HCT116 (cell line): ENCODE results near the gene C7orf33.

ENCODE experiments used
- CBX3 ChIP-seq: IDR thresholded peaks from 2 replicates; pipeline ENCODE4 v1.6.1; 2012; ENCODE audit warnings: low read depth
- EZH2phosphoT487 ChIP-seq: fragments of 200-600 bp; IDR thresholded peaks from 2 replicates; pipeline ENCODE4 v1.6.1; 2018; ENCODE audit warnings: antibody characterized with exemption, borderline replicate concordance
- POLR2A ChIP-seq: IDR thresholded peaks from 2 replicates; pipeline ENCODE4 v1.7.0; 2011; ENCODE audit warnings: borderline replicate concordance; ENCODE audit not compliant: insufficient read depth, insufficient read length; ENCODE audit errors: extremely low read depth
- SIN3A ChIP-seq: IDR thresholded peaks from 2 replicates; pipeline ENCODE4 v1.6.1; 2012; ENCODE audit warnings: low read depth
- TF ChIP-seq, protein P1 (sequence below), 3 experiments: fragments of 200-600 bp in 1 of 3; sonication (generic) in 1 of 3; IDR thresholded peaks in 2 of 3; conservative IDR thresholded peaks in 1 of 3; 2 replicates each; pipeline ENCODE4 v1.5.1; 2012 to 2017; ENCODE audit warnings: low read depth in 2 of 3, low read length in 2 of 3, antibody characterized with exemption in 1 of 3, borderline replicate concordance in 1 of 3, control low read depth in 1 of 3, mild to moderate bottlenecking in 1 of 3, mixed read lengths in 1 of 3, mixed run types in 1 of 3, moderate library complexity in 1 of 3; ENCODE audit not compliant: insufficient read depth in 1 of 3

DNA sequence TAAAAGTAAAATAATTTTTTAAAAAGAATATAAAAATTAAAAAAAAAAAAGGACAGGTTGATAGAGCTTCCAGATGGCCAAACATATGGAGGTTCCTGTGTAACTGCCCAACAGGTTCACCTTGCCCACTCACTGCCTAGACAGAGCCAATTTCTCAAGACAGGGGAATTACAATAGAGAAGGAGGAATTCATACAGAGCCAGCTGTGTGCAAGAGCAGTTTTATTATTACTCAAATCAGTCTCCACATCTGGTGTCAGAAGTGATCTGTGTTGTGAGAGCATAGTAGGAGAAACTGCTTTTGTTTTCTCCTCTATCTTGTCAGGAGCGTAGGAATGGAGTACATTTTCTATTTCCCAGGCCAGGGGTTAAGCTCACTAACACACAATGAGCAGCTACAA lies 31.0 kb downstream of the C7orf33 start:
- TF ChIP-seq, protein P1, sequence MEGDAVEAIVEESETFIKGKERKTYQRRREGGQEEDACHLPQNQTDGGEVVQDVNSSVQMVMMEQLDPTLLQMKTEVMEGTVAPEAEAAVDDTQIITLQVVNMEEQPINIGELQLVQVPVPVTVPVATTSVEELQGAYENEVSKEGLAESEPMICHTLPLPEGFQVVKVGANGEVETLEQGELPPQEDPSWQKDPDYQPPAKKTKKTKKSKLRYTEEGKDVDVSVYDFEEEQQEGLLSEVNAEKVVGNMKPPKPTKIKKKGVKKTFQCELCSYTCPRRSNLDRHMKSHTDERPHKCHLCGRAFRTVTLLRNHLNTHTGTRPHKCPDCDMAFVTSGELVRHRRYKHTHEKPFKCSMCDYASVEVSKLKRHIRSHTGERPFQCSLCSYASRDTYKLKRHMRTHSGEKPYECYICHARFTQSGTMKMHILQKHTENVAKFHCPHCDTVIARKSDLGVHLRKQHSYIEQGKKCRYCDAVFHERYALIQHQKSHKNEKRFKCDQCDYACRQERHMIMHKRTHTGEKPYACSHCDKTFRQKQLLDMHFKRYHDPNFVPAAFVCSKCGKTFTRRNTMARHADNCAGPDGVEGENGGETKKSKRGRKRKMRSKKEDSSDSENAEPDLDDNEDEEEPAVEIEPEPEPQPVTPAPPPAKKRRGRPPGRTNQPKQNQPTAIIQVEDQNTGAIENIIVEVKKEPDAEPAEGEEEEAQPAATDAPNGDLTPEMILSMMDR (IDR thresholded peaks at IDR 0.05 in 2 of 3, conservative IDR thresholded peaks at IDR 0.05 in 1 of 3; ENCODE audit: borderline replicate concordance in 1 of 3, insufficient read depth in 1 of 3, low read depth in 2 of 3, low read length in 2 of 3): no peak
- TF ChIP-seq EZH2phosphoT487 (no peak), CBX3 (no peak), POLR2A (no peak), SIN3A (no peak)
